ENCODE results near the gene HEG1.

Gene HEG1

DNA sequence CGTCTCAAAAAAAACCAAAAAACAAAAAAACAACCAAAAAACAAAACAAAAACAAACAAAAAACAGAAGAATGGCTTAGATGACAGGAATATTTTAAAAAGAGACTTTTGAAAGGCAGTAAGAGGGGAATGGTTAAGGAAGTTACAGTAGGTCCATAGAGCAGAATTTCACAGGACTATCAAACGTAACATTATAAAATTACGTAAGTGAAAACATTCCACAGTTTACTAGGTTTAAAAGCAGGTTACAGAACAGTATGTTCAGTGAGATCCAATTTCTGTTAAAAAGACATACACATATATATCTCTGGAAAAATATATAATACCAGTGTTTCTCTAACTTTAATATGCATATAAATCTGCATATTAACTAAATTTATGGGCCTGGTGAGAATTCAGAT is 71.0 kb downstream of the HEG1 start:
- no peak overlapping the region for H3K4me3 ChIP-seq (ENCODE audit: low read length)
- DNase-seq (ENCODE audit: low read depth) = no peak
- TF ChIP-seq, protein P1, sequence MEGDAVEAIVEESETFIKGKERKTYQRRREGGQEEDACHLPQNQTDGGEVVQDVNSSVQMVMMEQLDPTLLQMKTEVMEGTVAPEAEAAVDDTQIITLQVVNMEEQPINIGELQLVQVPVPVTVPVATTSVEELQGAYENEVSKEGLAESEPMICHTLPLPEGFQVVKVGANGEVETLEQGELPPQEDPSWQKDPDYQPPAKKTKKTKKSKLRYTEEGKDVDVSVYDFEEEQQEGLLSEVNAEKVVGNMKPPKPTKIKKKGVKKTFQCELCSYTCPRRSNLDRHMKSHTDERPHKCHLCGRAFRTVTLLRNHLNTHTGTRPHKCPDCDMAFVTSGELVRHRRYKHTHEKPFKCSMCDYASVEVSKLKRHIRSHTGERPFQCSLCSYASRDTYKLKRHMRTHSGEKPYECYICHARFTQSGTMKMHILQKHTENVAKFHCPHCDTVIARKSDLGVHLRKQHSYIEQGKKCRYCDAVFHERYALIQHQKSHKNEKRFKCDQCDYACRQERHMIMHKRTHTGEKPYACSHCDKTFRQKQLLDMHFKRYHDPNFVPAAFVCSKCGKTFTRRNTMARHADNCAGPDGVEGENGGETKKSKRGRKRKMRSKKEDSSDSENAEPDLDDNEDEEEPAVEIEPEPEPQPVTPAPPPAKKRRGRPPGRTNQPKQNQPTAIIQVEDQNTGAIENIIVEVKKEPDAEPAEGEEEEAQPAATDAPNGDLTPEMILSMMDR (IDR thresholded peaks at IDR 0.05; ENCODE audit: insufficient read depth, low read depth, low read length, missing control alignments) = no peak

DNA sequence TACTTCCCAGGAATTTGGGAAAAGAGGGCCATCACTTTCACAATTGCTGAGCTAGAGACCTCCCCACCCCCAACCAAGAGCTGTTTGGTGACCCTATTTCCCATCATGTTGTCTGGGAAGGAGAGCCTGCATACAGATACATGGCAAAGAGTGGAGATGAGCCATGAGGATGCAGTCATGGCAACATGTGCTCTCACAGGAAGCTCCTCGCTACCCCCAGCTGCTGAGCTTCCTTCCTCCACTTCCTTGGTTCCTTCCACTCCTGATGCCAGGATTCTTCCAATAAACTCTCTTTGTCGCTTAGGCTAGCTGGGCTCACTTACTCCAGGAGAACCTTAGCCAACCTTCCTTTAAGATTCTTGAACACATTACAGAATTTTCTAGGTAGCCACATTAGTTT is 72.9 kb downstream of the HEG1 start:
- H3K4me3 ChIP-seq (ENCODE audit: low read length) = no peak overlapping the region
- DNase-seq (ENCODE audit: low read depth) = no peak
- TF ChIP-seq, protein P1 (IDR thresholded peaks at IDR 0.05; ENCODE audit: insufficient read depth, low read depth, low read length, missing control alignments) = no peak

DNA sequence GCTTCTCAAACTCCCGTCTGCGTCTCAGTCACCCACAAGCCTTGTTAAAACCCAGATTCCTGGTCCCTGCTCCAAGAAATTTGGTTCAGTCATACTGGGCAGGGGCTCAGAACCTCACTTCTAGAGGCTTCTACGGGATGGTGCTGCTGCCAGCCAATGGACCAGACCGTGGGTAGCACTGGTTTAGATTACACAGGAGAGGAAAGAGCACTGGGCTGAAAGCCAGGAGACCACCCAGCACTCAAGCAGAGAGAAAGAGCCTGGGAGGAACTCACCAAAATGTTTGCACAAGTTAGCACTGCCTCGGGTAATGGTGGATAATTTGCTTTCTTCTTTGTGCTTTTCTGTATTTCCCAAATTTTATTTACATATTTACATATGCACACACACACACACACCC is 74.3 kb downstream of the HEG1 start:
- H3K4me3 ChIP-seq (ENCODE audit: low read length) = no peak overlapping the region
- TF ChIP-seq, protein P1 (IDR thresholded peaks at IDR 0.05; ENCODE audit: insufficient read depth, low read depth, low read length, missing control alignments) = no peak
- no peak for DNase-seq (ENCODE audit: low read depth)

DNA sequence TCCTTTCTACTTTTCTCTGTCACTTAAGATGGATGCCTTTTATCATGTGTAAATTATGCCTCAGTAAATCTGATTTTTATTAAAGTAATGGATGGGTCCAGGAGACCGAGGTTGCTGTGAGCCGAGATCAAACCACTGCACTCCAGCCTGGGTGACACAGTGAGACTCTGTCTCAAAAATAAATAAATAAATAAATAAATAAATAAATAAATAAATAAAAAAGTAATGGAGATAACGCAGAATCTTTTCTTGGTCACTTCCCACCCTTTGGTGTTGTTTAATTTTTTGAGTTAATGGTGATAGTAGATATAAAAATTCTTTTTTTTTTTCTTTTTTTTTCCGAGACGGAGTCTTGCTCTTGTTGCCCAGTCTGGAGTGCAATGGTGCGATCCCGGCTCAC is 77.2 kb downstream of the HEG1 start:
- DNase-seq (ENCODE audit: low read depth) = no peak
- TF ChIP-seq, protein P1 (IDR thresholded peaks at IDR 0.05; ENCODE audit: insufficient read depth, low read depth, low read length, missing control alignments) = no peak
- H3K4me3 ChIP-seq (ENCODE audit: low read length) = no peak overlapping the region

DNA sequence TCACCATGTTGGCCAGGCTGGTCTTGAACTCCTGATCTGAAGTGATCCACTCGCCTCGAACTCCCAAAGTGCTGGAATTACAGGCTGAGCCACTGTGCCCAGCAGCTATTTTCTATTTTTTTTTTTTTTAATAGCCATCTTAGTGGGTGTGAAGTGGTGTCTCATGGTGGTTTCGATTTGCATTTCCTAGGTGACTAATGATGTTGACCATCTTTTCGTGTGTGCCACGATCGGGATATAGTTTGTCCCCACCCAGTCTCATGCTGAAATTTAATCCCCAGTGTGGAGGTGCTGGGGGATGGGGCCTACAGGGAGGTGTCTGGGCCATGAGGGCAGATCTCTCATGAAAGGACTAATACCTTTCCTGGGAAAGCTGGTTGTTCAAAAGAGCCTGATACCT is 79.4 kb downstream of the HEG1 start:
- TF ChIP-seq, protein P1 (IDR thresholded peaks at IDR 0.05; ENCODE audit: insufficient read depth, low read depth, low read length, missing control alignments) = no peak
- DNase-seq (ENCODE audit: low read depth) = peak; percentile 64
- H3K4me3 ChIP-seq (ENCODE audit: low read length) = no peak overlapping the region

DNA sequence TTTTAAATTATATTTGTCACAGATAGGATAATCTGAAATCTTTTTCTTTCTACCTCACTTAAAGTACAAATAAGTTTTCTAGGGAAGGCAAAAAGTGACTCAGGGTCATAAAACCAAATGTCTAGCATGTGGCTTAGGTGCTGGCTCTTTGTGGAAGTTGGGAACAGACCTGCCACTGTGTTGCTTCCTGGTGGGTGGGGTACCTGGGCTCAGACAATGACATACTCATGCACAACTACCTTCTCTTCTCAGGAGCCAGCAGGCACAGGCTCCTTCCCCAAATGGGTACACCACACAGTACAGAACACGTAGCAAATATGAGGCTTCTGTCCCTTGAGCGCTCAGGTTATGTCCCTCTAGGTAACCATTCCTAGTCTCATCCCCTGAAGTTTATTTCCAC is 81.1 kb downstream of the HEG1 start:
- TF ChIP-seq, protein P1 (IDR thresholded peaks at IDR 0.05; ENCODE audit: insufficient read depth, low read depth, low read length, missing control alignments) = no peak
- H3K4me3 ChIP-seq (ENCODE audit: low read length) = no peak overlapping the region
- DNase-seq (ENCODE audit: low read depth) = no peak

DNA sequence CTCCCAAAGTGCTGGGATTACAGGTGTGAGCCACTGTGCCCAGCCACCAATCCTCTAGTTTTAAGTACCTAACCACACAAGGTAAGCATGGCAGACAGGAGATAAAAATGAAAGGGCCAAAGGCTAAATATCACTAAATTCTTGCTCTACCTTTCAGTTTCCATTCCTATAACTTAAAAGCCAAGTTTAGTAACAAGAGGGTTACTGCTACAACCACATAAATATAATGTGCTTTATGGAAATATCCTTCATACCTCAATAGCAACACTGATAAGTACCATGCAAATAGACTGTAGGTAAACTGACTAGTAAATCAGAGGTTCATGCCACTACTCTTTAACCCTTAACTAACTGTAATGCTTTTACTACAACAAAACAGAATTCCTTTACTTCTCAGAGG is 82.5 kb downstream of the HEG1 start:
- no peak for DNase-seq (ENCODE audit: low read depth)
- TF ChIP-seq, protein P1 (IDR thresholded peaks at IDR 0.05; ENCODE audit: insufficient read depth, low read depth, low read length, missing control alignments) = no peak
- H3K4me3 ChIP-seq (ENCODE audit: low read length) = no peak overlapping the region

Data from epithelial cell of esophagus (primary cell).